Measurements from ENCODE around the gene KIF18A. TPM values are rescaled to one million over a fixed set of nuclear protein-coding genes. Genes with fewer than 3 reads are reported as not detected.
A peak's percentile ranks its signal among the peaks of the same experiment; 100 is the strongest.

Gene KIF18A
- total and polyA plus RNA-seq, 9 of the 15 experiments (the other 6 are each of a cell fraction or from before 2014, with no cell fraction given), result 15.1 to 36.1 (median 24.3) TPM

DNA sequence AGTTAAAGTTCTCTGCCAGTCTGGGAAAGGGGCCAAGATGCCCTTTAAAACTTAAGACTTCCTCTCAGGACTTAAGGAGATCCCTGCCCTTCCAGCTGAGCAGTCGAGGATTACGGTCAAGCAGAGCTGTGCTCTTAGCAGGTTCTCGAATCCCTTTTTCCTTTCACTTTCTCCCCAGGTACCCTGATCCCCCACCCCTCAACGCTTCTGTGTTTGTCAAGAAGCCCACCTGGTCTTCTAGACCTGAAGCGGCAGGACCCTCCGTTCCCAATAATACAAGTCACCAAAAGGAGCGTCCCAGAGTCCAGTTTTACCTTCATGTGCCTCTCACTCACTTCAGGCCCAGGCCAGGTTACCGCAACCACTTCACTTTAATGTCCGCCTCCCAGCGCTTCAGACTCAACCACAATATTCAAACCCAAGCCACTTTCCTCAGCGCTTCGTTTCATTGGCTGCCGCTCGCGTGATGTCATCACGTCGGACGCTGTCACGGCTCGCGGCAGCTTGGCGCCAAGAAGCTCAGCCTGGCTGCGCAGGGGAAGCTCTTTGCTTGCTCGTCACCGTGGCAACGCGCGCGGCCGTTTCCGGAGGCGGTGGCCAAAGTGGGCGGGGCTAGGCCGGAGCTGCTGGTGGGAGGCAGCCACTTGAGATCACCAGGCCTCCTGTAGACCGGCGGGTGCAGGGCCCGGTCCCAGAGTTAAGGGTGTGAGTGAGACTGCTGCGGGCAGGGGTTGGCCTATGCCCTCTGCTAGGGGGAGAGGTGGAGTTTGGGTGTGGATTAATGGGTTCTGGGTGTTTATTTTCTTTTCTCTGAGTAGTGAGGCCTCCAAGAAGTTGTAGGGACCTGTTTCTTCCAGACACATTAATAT, at the start of gene KIF18A, which contains the start of gene METTL15 (continued):
- TF ChIP-seq, protein P1, sequence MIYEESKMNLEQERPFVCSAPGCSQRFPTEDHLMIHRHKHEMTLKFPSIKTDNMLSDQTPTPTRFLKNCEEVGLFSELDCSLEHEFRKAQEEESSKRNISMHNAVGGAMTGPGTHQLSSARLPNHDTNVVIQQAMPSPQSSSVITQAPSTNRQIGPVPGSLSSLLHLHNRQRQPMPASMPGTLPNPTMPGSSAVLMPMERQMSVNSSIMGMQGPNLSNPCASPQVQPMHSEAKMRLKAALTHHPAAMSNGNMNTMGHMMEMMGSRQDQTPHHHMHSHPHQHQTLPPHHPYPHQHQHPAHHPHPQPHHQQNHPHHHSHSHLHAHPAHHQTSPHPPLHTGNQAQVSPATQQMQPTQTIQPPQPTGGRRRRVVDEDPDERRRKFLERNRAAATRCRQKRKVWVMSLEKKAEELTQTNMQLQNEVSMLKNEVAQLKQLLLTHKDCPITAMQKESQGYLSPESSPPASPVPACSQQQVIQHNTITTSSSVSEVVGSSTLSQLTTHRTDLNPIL (CRISPR knock-in tag; IDR thresholded peaks at IDR 0.05), result no peak
- TF ChIP-seq, protein P2, sequence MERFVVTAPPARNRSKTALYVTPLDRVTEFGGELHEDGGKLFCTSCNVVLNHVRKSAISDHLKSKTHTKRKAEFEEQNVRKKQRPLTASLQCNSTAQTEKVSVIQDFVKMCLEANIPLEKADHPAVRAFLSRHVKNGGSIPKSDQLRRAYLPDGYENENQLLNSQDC (CRISPR knock-in tag; IDR thresholded peaks at IDR 0.05), result peak; percentile 31; the same call in 1 of the 2 replicates
- TF ChIP-seq MEIS2 (IDR thresholded peaks at IDR 0.05; ENCODE audit: partially characterized antibody), result peak; percentile 88
- no peak for TF ChIP-seq TRIM24 (IDR thresholded peaks at IDR 0.05)
- TF ChIP-seq GTF2E2 (tag; IDR thresholded peaks at IDR 0.05), result no peak
- no peak for TF ChIP-seq RBM15 (IDR thresholded peaks at IDR 0.05; ENCODE audit: insufficient read depth, low read length)
- TF ChIP-seq CEBPB (tag; IDR thresholded peaks at IDR 0.05), result no peak
- TF ChIP-seq, protein P3, sequence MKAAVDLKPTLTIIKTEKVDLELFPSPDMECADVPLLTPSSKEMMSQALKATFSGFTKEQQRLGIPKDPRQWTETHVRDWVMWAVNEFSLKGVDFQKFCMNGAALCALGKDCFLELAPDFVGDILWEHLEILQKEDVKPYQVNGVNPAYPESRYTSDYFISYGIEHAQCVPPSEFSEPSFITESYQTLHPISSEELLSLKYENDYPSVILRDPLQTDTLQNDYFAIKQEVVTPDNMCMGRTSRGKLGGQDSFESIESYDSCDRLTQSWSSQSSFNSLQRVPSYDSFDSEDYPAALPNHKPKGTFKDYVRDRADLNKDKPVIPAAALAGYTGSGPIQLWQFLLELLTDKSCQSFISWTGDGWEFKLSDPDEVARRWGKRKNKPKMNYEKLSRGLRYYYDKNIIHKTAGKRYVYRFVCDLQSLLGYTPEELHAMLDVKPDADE (conservative IDR thresholded peaks at IDR 0.05; ENCODE audit: control insufficient read depth, low read depth, low read length), result 0 out of 2 replicates have a peak, but pooled peaks have one; percentile 6
- TF ChIP-seq ZNF586 (CRISPR knock-in tag; conservative IDR thresholded peaks at IDR 0.05), result no peak
- no peak for TF ChIP-seq XRCC3 (IDR thresholded peaks at IDR 0.05)
- TF ChIP-seq, protein P4, sequence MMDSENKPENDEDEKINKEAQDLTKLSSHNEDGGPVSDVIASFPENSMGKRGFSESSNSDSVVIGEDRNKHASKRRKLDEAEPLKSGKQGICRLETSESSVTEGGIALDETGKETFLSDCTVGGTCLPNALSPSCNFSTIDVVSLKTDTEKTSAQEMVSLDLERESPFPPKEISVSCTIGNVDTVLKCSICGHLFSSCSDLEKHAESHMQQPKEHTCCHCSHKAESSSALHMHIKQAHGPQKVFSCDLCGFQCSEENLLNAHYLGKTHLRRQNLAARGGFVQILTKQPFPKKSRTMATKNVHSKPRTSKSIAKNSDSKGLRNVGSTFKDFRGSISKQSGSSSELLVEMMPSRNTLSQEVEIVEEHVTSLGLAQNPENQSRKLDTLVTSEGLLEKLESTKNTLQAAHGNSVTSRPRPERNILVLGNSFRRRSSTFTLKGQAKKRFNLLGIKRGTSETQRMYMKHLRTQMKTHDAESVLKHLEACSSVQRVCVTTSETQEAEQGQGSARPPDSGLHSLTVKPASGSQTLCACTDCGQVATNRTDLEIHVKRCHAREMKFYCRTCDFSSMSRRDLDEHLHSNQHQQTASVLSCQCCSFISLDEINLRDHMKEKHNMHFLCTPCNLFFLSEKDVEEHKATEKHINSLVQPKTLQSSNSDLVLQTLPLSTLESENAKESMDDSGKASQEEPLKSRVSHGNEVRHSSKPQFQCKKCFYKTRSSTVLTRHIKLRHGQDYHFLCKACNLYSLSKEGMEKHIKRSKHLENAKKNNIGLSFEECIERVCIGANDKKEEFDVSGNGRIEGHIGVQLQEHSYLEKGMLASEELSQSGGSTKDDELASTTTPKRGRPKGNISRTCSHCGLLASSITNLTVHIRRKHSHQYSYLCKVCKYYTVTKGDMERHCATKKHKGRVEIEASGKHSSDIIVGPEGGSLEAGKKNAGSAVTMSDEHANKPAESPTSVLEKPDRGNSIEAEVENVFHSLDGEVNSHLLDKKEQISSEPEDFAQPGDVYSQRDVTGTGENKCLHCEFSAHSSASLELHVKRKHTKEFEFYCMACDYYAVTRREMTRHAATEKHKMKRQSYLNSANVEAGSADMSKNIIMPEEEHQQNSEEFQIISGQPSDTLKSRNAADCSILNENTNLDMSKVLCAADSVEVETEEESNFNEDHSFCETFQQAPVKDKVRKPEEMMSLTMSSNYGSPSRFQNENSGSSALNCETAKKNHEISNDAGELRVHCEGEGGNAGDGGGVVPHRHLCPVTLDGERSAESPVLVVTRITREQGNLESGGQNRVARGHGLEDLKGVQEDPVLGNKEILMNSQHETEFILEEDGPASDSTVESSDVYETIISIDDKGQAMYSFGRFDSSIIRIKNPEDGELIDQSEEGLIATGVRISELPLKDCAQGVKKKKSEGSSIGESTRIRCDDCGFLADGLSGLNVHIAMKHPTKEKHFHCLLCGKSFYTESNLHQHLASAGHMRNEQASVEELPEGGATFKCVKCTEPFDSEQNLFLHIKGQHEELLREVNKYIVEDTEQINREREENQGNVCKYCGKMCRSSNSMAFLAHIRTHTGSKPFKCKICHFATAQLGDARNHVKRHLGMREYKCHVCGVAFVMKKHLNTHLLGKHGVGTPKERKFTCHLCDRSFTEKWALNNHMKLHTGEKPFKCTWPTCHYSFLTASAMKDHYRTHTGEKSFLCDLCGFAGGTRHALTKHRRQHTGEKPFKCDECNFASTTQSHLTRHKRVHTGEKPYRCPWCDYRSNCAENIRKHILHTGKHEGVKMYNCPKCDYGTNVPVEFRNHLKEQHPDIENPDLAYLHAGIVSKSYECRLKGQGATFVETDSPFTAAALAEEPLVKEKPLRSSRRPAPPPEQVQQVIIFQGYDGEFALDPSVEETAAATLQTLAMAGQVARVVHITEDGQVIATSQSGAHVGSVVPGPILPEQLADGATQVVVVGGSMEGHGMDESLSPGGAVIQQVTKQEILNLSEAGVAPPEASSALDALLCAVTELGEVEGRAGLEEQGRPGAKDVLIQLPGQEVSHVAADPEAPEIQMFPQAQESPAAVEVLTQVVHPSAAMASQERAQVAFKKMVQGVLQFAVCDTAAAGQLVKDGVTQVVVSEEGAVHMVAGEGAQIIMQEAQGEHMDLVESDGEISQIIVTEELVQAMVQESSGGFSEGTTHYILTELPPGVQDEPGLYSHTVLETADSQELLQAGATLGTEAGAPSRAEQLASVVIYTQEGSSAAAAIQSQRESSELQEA (IDR thresholded peaks at IDR 0.05; ENCODE audit: low read depth), result no peak
- TF ChIP-seq, protein P5, sequence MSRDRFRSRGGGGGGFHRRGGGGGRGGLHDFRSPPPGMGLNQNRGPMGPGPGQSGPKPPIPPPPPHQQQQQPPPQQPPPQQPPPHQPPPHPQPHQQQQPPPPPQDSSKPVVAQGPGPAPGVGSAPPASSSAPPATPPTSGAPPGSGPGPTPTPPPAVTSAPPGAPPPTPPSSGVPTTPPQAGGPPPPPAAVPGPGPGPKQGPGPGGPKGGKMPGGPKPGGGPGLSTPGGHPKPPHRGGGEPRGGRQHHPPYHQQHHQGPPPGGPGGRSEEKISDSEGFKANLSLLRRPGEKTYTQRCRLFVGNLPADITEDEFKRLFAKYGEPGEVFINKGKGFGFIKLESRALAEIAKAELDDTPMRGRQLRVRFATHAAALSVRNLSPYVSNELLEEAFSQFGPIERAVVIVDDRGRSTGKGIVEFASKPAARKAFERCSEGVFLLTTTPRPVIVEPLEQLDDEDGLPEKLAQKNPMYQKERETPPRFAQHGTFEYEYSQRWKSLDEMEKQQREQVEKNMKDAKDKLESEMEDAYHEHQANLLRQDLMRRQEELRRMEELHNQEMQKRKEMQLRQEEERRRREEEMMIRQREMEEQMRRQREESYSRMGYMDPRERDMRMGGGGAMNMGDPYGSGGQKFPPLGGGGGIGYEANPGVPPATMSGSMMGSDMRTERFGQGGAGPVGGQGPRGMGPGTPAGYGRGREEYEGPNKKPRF (IDR thresholded peaks at IDR 0.05; ENCODE audit: low read depth, low read length), result no peak

Data from K562 (cell line).